ENCODE data around the gene TCEA2.

The TCEA2 gene

GRCh38 chr20:64091340-64091739 is 28.3 kb downstream of the TCEA2 start:
- H3K36me3 ChIP-seq (ENCODE audit: control insufficient read depth, insufficient read depth, low read length) = no peaks in the 10 kb centered on the region
- peaks cover 3% of the 10 kb centered on the region; the same call in 1 of the 2 replicates for H3K27me3 ChIP-seq (replicated peaks; ENCODE audit: control insufficient read depth, insufficient read depth, low read length)
- no peak overlapping the region for H3K4me3 ChIP-seq (replicated peaks; ENCODE audit: low read depth, low read length)
- no peak for DNase-seq (ENCODE audit: extremely low read depth, insufficient read length)
- TF ChIP-seq, protein P1, sequence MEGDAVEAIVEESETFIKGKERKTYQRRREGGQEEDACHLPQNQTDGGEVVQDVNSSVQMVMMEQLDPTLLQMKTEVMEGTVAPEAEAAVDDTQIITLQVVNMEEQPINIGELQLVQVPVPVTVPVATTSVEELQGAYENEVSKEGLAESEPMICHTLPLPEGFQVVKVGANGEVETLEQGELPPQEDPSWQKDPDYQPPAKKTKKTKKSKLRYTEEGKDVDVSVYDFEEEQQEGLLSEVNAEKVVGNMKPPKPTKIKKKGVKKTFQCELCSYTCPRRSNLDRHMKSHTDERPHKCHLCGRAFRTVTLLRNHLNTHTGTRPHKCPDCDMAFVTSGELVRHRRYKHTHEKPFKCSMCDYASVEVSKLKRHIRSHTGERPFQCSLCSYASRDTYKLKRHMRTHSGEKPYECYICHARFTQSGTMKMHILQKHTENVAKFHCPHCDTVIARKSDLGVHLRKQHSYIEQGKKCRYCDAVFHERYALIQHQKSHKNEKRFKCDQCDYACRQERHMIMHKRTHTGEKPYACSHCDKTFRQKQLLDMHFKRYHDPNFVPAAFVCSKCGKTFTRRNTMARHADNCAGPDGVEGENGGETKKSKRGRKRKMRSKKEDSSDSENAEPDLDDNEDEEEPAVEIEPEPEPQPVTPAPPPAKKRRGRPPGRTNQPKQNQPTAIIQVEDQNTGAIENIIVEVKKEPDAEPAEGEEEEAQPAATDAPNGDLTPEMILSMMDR (IDR thresholded peaks at IDR 0.05; ENCODE audit: insufficient read depth, low read length, poor library complexity, severe bottlenecking) = no peak

- H3K4me3 ChIP-seq (replicated peaks; ENCODE audit: low read depth, low read length) = no peak overlapping the region
- H3K27me3 ChIP-seq (replicated peaks; ENCODE audit: control insufficient read depth, insufficient read depth, low read length) = peaks cover 3% of the 10 kb centered on the region; the same call in 1 of the 2 replicates
- H3K36me3 ChIP-seq (ENCODE audit: control insufficient read depth, insufficient read depth, low read length) = no peaks in the 10 kb centered on the region
- no peak for DNase-seq (ENCODE audit: extremely low read depth, insufficient read length)
- TF ChIP-seq, protein P1 (IDR thresholded peaks at IDR 0.05; ENCODE audit: insufficient read depth, low read length, poor library complexity, severe bottlenecking) = no peak
Measured at GRCh38 chr20:64091770-64092169, 28.8 kb downstream of the TCEA2 start.

DNA sequence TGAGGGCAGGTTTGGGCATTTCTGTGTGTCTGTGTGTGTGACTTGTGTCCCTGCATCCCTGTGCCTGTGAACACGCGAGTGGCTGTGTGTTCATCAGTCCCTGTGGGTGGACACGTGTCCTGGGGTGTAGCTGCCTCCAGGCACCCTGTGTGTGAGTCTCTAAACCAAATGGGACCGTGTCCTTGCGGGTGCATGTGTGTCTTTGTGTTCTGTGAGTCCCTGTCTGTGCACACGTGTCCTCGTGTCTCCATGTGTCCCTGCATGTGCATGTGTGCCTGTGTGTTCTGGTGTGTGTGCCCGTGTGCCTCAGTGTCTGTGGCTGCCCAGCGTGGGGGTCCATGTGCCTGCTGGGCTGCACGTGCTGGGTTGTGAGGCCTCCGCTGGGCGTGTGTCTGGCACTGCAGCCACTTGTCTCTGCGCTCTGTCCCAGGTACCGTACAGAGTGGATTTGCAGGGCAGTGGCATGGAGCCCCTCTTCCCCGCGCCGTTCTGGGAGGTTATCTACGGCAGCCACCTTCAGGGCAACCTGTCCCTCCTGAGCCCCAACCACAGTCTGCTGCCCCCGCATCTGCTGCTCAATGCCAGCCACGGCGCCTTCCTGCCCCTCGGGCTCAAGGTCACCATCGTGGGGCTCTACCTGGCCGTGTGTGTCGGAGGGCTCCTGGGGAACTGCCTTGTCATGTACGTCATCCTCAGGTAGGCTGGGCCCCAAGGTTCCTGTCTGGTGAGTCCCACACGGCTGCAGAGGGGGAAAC is 29.4 kb downstream of the TCEA2 start:
- Histone ChIP-seq H3K4me3 (replicated peaks; ENCODE audit: low read depth, low read length) (no peak overlapping the region), H3K27me3 (replicated peaks; ENCODE audit: control insufficient read depth, insufficient read depth, low read length) (peaks cover 3% of the 10 kb centered on the region; the same call in 1 of the 2 replicates), H3K36me3 (ENCODE audit: control insufficient read depth, insufficient read depth, low read length) (no peaks in the 10 kb centered on the region)
- no peak for DNase-seq (ENCODE audit: extremely low read depth, insufficient read length)
- TF ChIP-seq, protein P1 (IDR thresholded peaks at IDR 0.05; ENCODE audit: insufficient read depth, low read length, poor library complexity, severe bottlenecking) = no peak

DNA sequence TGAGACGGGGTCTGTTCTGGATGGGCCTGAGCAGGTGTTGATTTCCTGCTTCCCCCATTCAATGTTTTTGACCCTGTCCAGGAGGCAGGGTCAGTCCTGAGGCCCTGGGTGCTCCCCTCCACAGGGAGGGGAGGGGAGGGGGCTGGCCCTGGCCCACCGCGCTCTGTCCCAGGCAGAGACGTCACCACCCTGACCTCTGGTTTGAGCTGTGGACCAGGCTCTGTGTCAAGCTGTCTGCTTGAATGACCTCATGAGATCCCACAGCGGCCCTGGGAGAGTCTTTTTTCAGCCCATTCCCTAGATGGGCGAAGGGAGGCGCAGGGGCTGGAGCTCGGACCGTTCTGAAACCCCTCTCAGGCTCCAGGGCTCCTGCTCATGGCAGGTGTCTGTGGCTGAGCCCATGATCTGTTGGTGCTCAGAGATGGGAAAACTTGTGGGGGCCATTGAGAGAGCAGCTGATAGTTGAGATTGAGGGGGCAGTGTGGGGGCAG is 30.1 kb downstream of the TCEA2 start:
- TF ChIP-seq, protein P1 (IDR thresholded peaks at IDR 0.05; ENCODE audit: insufficient read depth, low read length, poor library complexity, severe bottlenecking) = no peak
- Histone ChIP-seq H3K4me3 (replicated peaks; ENCODE audit: low read depth, low read length) (no peak overlapping the region), H3K36me3 (ENCODE audit: control insufficient read depth, insufficient read depth, low read length) (no peaks in the 10 kb centered on the region), H3K27me3 (replicated peaks; ENCODE audit: control insufficient read depth, insufficient read depth, low read length) (peaks cover 3% of the 10 kb centered on the region; the same call in 1 of the 2 replicates)
- DNase-seq (ENCODE audit: extremely low read depth, insufficient read length) = no peak

- TF ChIP-seq, protein P1 (IDR thresholded peaks at IDR 0.05; ENCODE audit: insufficient read depth, low read length, poor library complexity, severe bottlenecking) = no peak
- no peaks in the 10 kb centered on the region for H3K36me3 ChIP-seq (ENCODE audit: control insufficient read depth, insufficient read depth, low read length)
- H3K4me3 ChIP-seq (replicated peaks; ENCODE audit: low read depth, low read length) = no peak overlapping the region
- DNase-seq (ENCODE audit: extremely low read depth, insufficient read length) = no peak
- H3K27me3 ChIP-seq (replicated peaks; ENCODE audit: control insufficient read depth, insufficient read depth, low read length) = no peaks in the 10 kb centered on the region
Measured at GRCh38 chr20:64095455-64095854, 32.5 kb downstream of the TCEA2 start.

All from GM06990 (cell line).